VCaP (cell line): ENCODE data around the gene UBAC2.
A peak's percentile ranks its signal among the peaks of the same experiment; 100 is the strongest.

Experiments used
- H3K27ac ChIP-seq: fragments of 450-650 bp; 2 replicates; pipeline ENCODE4 v1.5.1; 2017
- CTCF ChIP-seq: fragments of 450-650 bp; conservative IDR thresholded peaks from 2 replicates; pipeline ENCODE4 v1.5.1; 2017; ENCODE audit warnings: mild to moderate bottlenecking, moderate library complexity

The UBAC2 gene

DNA sequence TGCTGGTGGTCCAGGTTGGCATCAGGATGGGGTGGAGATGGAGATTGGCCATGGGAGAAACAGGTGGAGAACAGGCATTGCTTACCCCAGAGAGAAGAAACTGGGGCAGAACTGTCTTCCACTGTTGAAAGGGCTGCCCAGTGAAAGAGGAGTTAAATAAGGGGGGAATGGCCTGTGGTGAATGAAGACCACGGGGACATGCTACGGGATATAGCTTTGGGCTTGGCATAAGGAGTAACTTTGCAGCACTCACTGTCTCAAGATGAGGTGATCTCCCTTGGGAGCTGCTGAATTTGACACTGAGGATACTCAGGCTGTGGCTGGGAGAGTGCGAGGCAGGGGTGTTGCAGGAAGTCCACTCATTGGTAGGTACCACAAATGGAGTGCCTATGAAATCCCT is 68.2 kb downstream of the UBAC2 start:
- no peak for TF ChIP-seq CTCF
- H3K27ac ChIP-seq, result no peak overlapping the region

DNA sequence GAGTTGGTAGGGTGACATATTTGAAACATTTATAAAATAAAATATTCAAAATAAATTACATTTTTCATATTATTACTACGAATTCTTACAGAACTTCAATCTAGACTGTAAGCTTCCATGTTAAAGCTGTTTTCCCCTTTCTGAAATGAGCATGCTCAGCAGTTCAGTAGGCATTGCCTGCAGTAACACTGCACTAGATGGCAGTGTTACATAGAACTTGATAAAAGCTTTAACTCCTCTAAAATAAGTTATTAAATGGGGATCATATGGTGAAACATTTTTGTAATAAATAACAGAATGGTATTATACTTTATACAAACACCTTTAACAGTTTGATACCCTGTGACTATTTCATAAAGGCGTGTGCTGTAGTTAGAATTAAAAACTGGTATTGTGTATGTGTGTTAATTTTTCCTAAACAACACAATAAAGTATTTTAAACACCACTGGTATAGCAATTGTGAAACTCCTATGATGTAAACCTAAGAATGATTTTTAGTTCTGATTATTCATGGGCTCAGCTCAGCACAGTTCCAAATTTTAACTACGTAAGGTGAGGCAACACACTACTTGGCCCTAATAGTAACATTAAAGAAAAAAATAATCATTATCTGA is 69.1 kb downstream of the UBAC2 start:
- TF ChIP-seq CTCF, result peak; percentile 91
- H3K27ac ChIP-seq, result no peak overlapping the region

DNA sequence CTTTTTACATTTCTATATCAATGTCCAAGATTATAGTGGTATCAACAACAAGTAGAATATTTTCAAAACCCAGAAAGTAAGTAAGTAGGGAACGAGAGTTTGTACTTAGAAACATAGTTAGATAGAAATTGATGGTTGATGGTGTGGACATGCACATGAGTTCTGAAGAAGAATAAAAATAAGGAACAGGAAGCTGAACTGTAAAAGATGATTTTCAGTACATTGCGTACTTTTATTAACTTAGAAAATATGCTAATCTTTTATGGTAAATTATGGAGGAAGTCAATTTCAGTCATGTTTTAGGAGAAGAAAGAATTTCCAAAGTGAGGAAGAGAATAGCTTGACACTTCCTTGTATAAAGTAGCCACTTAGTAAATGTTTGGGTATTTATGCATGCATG is 69.9 kb downstream of the UBAC2 start:
- TF ChIP-seq CTCF, result no peak

GRCh38 chr13:99271249-99271648 is 70.6 kb downstream of the UBAC2 start:
- H3K27ac ChIP-seq, result no peak overlapping the region
- no peak for TF ChIP-seq CTCF

More for the DNA sequence above, 69.9 kb downstream of the UBAC2 start:
- no peak overlapping the region for H3K27ac ChIP-seq

GRCh38 chr13:99272481-99272880 is 71.8 kb downstream of the UBAC2 start:
- TF ChIP-seq CTCF, result no peak
- H3K27ac ChIP-seq, result no peak overlapping the region

DNA sequence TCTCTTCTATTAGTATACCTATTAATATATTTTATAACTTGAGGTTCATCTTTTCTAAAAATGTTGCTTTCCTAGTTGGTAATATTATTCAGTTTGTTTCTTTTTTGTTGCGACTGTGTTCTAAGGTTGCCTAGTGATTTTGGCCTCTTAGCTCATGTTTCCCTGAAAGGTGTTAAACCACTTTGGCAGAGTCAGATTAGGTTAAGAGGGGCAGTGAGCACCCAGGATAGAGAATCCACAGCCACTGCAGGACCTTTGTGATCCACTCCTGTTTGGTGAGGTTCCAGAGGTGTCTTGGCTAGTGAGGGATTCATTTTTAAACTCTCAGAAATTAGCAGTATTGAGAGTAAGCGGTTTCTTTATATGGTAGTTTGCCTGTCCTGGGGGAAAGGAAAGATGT is 72.5 kb downstream of the UBAC2 start:
- no peak overlapping the region for H3K27ac ChIP-seq
- no peak for TF ChIP-seq CTCF

DNA sequence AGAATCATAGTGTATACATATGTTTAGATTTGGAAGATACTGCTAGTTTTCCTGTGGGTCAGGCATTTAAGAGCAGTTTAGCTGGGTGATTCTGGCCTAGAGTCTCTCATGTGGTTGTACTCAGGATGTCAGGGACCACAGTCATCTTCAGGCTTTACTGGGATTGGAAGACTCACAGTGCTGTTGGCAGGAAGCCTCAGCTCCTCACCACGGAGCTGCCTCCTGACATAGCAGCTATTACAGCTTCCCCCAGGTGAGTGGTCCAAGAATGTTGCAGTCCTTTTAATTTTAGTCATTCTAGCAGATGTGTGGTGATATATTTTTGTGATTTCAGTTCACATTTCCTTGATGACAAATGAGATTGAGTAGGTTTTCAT is 74.4 kb downstream of the UBAC2 start:
- TF ChIP-seq CTCF, result no peak
- H3K27ac ChIP-seq, result no peak overlapping the region

GRCh38 chr13:99276706-99277105 is 76.1 kb downstream of the UBAC2 start:
- TF ChIP-seq CTCF, result no peak
- H3K27ac ChIP-seq, result no peak overlapping the region
